CD4-positive, alpha-beta memory T cell (primary cell): ENCODE results near the gene ERN2. TPM values are rescaled to one million over a fixed set of nuclear protein-coding genes. Genes with fewer than 3 reads are reported as not detected.
A peak's percentile ranks its signal among the peaks of the same experiment; 100 is the strongest.

Experiments used
- CTCF ChIA-PET: fragments of 350-600 bp; sonication (Branson Sonifier 250); formaldehyde crosslinking; loops from one replicate; lab custom pipeline; 2021; ENCODE audit warnings: inconsistent platforms; ENCODE audit not compliant: partially characterized antibody; lab: Charles Lee
- POLR2A ChIA-PET: fragments of 350-600 bp; sonication (Branson Sonifier 250); formaldehyde crosslinking; loops from one replicate; lab custom pipeline; 2021; ENCODE audit not compliant: partially characterized antibody; lab: Charles Lee
- DNase-seq, 5 donors: peaks; one replicate each; pipeline versions ENCODE4 v3.0.0 to v3.0.0-alpha.2; 2020 to 2022; ENCODE audit warnings: mixed read lengths in 1 of 5
- H3K27ac ChIP-seq: one replicate; pipeline ENCODE4 v1.7.0; 2013; ENCODE audit warnings: low read depth, low read length
- H3K27me3 ChIP-seq: 2 replicates; pipeline ENCODE4 v1.7.0; 2013; ENCODE audit warnings: mild to moderate bottlenecking, low read length, moderate library complexity; ENCODE audit not compliant: insufficient read depth
- H3K36me3 ChIP-seq: 2 replicates; pipeline ENCODE4 v1.7.0; 2013; ENCODE audit warnings: mild to moderate bottlenecking, low read length, moderate library complexity; ENCODE audit not compliant: insufficient read depth
- H3K4me1 ChIP-seq: 2 replicates; pipeline ENCODE4 v1.7.0; 2013; ENCODE audit warnings: mild to moderate bottlenecking, low read length, moderate library complexity; ENCODE audit not compliant: insufficient read depth
- H3K4me3 ChIP-seq, 2 donors: one replicate each; pipeline ENCODE4 v1.7.0; 2013; ENCODE audit warnings: low read length in 2 of 2, mild to moderate bottlenecking in 1 of 2
- H3K9me3 ChIP-seq, 2 donors: one replicate each; pipeline ENCODE4 v1.7.0; 2013; ENCODE audit warnings: low read length in 2 of 2, control low read depth in 1 of 2; ENCODE audit not compliant: control insufficient read depth in 1 of 2
- H3K27ac Mint-ChIP-seq, 7 donors: one replicate each; pipeline ENCODE4 v1.8.0; 2020 to 2021; ENCODE audit warnings: mixed read lengths in 7 of 7, mild to moderate bottlenecking in 6 of 7, inconsistent platforms in 3 of 7, moderate library complexity in 3 of 7
- H3K27me3 Mint-ChIP-seq, 2 donors: one replicate each; pipeline ENCODE4 v1.8.0; 2020 to 2021; ENCODE audit warnings: mixed read lengths in 2 of 2
- H3K36me3 Mint-ChIP-seq, 2 donors: one replicate each; pipeline ENCODE4 v1.8.0; 2020 to 2021; ENCODE audit warnings: mixed read lengths in 2 of 2, inconsistent platforms in 1 of 2, mild to moderate bottlenecking in 1 of 2
- H3K4me1 Mint-ChIP-seq, 4 donors: one replicate each; pipeline ENCODE4 v1.8.0; 2020 to 2021; ENCODE audit warnings: mixed read lengths in 4 of 4, mild to moderate bottlenecking in 1 of 4
- H3K4me3 Mint-ChIP-seq, 8 donors: one replicate each; pipeline ENCODE4 v1.8.0; 2020 to 2021; ENCODE audit warnings: mixed read lengths in 8 of 8, mild to moderate bottlenecking in 7 of 8, moderate library complexity in 6 of 8, inconsistent platforms in 3 of 8
- H3K9me3 Mint-ChIP-seq, 8 donors: one replicate each; pipeline ENCODE4 v1.8.0; 2020 to 2021; ENCODE audit warnings: mixed read lengths in 8 of 8, mild to moderate bottlenecking in 5 of 8, inconsistent platforms in 3 of 8, moderate library complexity in 1 of 8
- intact Hi-C: fragments of 100-400 bp; cut with micrococcal nuclease; formaldehyde crosslinking; loops from one replicate; pipeline ENCODE4 v1.15.1; 2023
- polyA plus RNA-seq, 2 donors: library from polyadenylated mRNA; unstranded; fragments of 300-500 nt; fragmentation: Illumina TruSeq; gene quantifications; one replicate each; pipeline ENCODE4 v1.2.3, GENCODE V29; 2021
- total RNA-seq, 2 experiments: library from RNA; stranded (reverse); gene quantifications; one replicate each; pipeline ENCODE4 v1.2.3, GENCODE V29; 2021

The ERN2 gene
- total and polyA plus RNA-seq, 4 experiments from 2014 or later = not detected

DNA sequence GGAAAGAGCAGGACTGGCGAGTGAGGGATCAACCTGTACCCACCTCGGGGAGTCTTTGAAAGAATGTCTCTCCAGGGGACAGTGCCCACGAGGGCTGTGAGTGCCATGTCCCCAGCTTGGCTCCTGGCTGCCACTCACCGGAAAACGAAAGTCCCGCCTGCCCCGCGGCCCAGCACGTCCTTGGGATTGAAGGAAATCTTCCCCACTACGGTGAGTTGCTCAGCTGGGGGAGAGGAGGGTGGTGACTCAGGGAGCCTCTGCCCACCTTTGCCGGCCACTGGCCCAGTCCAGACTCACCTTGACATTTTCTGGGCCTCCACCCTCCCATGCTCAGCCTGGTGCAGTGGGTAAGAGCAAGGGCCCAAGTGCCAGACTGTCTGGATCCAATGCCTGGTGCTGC is 17.3 kb downstream of the ERN2 start:
- H3K27me3 Mint-ChIP-seq = peaks cover 0 to 2% of the 10 kb centered on the region in 2 donors
- POLR2A ChIA-PET = no interaction called here
- intact Hi-C loops = no loop called here
- Histone ChIP-seq H3K36me3 (no peaks in the 10 kb centered on the region), H3K9me3 (no peaks in the 10 kb centered on the region), H3K27ac (no peak overlapping the region), H3K27me3 (no peaks in the 10 kb centered on the region), H3K4me3 (no peak overlapping the region), H3K4me1 (peaks cover 5% of the 10 kb centered on the region)
- H3K4me1 Mint-ChIP-seq = peaks cover 6 to 11% (median 7%) of the 10 kb centered on the region in 4 donors
- no peak overlapping the region for H3K4me3 Mint-ChIP-seq
- CTCF ChIA-PET = no interaction called here
- H3K27ac Mint-ChIP-seq = no peak overlapping the region
- DNase-seq = no peak
- H3K36me3 Mint-ChIP-seq = peaks cover 0 to 2% of the 10 kb centered on the region in 2 donors
- H3K9me3 Mint-ChIP-seq = no peaks in the 10 kb centered on the region

DNA sequence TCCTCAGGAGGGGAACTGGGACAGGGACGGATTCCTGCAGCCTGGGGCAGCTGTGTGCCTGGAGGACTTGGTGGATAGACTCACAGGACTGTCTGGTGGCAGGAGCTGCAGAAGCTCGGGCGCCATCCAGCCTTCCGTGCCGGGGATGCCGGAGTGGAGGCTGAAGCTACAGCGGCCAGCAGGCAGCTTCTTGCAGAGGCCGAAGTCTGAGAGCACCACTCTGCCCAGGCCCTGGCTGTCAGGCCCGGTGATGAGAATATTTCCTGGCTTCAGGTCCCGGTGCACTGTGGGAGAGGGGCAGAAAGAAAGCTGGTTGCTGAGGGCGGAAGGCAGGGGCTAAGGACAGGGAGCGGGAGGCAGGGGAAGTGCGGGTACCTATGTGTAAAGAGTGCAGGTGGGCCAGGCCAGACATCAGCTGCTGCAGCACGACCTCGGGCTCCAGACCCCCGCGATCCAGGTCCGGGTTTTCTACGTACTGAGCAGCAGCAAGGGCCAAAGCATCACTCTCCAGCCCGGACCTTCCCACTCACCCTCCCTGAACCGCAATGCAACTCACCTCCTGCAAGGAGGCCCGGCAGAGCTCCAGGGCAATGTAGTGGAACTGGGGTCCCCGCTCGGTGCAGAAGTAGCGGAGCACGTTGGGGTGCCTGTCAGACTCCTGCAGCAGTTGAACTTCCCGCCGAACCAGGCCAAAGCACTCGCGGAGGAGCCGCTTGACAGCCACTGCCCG is 18.2 kb downstream of the ERN2 start:
- intact Hi-C loops = no loop called here
- Histone ChIP-seq H3K27ac (no peak overlapping the region), H3K9me3 (no peaks in the 10 kb centered on the region), H3K36me3 (peaks cover 2% of the 10 kb centered on the region), H3K4me3 (no peak overlapping the region), H3K4me1 (peaks cover 5% of the 10 kb centered on the region), H3K27me3 (no peaks in the 10 kb centered on the region)
- Mint-ChIP-seq H3K4me1 (peaks cover 6 to 11% (median 7%) of the 10 kb centered on the region in 4 donors), H3K27ac (no peak overlapping the region), H3K36me3 (peaks cover 4 to 7% of the 10 kb centered on the region in 2 donors), H3K4me3 (peak overlapping the region in 1 of 8 donors; percentile 21), H3K9me3 (no peaks in the 10 kb centered on the region), H3K27me3 (no peaks in the 10 kb centered on the region)
- no peak for DNase-seq
- CTCF ChIA-PET = no interaction called here
- POLR2A ChIA-PET = no interaction called here

DNA sequence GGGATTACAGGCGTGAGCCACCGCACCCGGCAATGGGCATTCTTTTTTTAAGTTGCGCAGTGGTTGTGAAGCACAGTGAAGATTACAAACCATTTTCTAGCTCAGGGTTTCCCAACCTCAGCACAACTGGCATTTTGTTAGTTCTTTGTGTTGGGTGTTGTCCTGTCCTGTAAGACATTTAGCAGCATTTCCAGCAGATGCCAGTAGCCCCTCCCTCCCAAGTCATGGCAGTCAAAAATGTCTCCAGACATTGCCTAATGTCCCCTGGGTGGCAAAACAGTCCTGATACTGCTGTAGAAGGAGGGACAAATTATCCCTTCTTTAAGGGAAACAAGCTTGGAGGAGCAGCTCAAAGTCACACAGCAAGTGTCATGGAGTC is 18.8 kb downstream of the ERN2 start:
- no peak overlapping the region for H3K4me3 ChIP-seq
- Mint-ChIP-seq H3K27me3 (no peaks in the 10 kb centered on the region), H3K4me3 (no peak overlapping the region), H3K36me3 (peaks cover 9 to 11% of the 10 kb centered on the region in 2 donors), H3K4me1 (peaks cover 6 to 8% (median 7%) of the 10 kb centered on the region in 4 donors), H3K27ac (no peak overlapping the region), H3K9me3 (no peaks in the 10 kb centered on the region)
- no peak overlapping the region for H3K27ac ChIP-seq
- DNase-seq = no peak
- H3K4me1 ChIP-seq = peaks cover 5% of the 10 kb centered on the region
- ChIA-PET POLR2A (no interaction called here), CTCF (no interaction called here)
- intact Hi-C loops = no loop called here
- no peaks in the 10 kb centered on the region for H3K27me3 ChIP-seq
- H3K9me3 ChIP-seq = no peaks in the 10 kb centered on the region
- H3K36me3 ChIP-seq = peaks cover 8% of the 10 kb centered on the region

DNA sequence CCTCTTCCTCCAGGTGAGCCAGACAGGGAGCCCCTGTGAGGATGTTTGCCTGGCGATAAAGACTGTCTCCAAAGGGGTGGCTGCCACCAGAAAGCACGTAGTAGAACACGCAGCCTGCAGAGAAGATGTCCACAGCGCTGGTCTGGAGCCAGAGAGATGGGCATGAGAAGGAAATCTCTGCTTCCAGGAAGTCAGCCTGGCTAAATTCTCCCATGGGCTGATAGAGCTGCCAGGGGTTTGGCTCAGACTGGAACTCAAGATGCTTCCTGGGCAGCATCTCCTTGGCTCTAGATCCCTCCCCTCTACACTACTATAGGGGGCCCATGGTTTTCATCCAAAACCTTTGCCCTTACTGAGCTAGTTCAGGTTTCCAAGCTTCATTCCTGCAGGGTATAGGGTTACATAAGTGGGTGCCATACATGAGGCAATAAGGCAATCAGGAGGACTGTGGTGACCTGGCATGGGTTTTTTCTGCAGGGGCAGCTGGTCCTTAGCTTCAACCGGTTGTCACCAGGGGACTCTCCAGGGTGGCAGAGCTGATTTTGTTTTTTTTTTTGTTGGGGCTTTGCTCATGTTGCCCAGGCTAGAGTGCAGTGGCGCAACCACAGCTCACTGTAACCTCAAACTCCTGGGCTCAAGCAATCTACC is 20.7 kb downstream of the ERN2 start:
- no peaks in the 10 kb centered on the region for H3K27me3 Mint-ChIP-seq
- Histone ChIP-seq H3K4me1 (no peaks in the 10 kb centered on the region), H3K4me3 (no peak overlapping the region), H3K27ac (no peak overlapping the region), H3K27me3 (no peaks in the 10 kb centered on the region), H3K36me3 (peaks cover 21% of the 10 kb centered on the region), H3K9me3 (no peaks in the 10 kb centered on the region)
- peaks cover 0 to 3% (median 0%) of the 10 kb centered on the region in 4 donors for H3K4me1 Mint-ChIP-seq
- intact Hi-C loops = no loop called here
- H3K4me3 Mint-ChIP-seq = no peak overlapping the region
- CTCF ChIA-PET = no interaction called here
- peaks cover 28 to 29% of the 10 kb centered on the region in 2 donors for H3K36me3 Mint-ChIP-seq
- DNase-seq = no peak
- H3K9me3 Mint-ChIP-seq = no peaks in the 10 kb centered on the region
- H3K27ac Mint-ChIP-seq = peak overlapping the region in 1 of 7 donors; percentile 31
- POLR2A ChIA-PET = no interaction called here

DNA sequence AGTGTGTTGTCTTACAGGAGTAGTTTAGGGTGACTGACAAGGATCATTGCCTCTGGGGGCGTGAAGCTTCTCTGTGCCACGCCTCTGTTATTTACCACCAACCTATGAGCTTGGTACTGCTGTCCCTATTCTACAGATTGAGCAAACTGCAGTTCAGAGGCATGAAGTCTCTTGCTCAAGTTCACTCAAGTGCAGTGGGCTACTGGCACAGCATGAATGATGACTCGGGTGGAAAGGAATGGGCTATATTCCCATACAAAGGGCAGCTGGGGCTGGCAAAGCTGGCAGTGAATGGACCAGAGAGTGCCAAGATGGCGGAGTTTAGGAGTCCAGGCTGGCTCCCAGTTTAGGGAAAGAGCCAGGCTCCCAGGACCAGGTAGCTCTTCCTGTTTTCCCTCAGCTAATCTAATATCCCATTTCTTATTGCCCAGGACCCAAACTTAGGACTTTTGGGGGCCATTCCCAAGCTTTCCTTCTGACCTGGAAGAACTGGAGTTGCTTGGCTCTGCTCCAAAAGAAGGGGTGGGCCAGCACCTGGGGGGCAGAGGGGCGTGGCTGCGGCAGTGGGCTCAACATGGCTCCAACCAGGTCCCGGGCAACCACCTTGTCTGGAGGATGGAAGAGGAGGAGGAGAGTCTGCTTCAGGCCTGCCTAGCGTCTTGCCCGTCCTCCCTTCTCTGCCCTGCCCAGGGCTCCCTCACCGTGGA is 21.4 kb downstream of the ERN2 start:
- peak overlapping the region in 1 of 7 donors; percentile 31 for H3K27ac Mint-ChIP-seq
- Histone ChIP-seq H3K36me3 (peaks cover 22% of the 10 kb centered on the region), H3K4me1 (no peaks in the 10 kb centered on the region), H3K4me3 (no peak overlapping the region), H3K27me3 (no peaks in the 10 kb centered on the region), H3K27ac (no peak overlapping the region), H3K9me3 (no peaks in the 10 kb centered on the region)
- peaks cover 33 to 34% of the 10 kb centered on the region in 2 donors for H3K36me3 Mint-ChIP-seq
- no peaks in the 10 kb centered on the region for H3K9me3 Mint-ChIP-seq
- no peak overlapping the region for H3K4me3 Mint-ChIP-seq
- H3K27me3 Mint-ChIP-seq = no peaks in the 10 kb centered on the region
- peaks cover 0 to 3% (median 0%) of the 10 kb centered on the region in 4 donors for H3K4me1 Mint-ChIP-seq
- CTCF ChIA-PET = no interaction called here
- POLR2A ChIA-PET = no interaction called here
- no peak for DNase-seq
- intact Hi-C loops = no loop called here

DNA sequence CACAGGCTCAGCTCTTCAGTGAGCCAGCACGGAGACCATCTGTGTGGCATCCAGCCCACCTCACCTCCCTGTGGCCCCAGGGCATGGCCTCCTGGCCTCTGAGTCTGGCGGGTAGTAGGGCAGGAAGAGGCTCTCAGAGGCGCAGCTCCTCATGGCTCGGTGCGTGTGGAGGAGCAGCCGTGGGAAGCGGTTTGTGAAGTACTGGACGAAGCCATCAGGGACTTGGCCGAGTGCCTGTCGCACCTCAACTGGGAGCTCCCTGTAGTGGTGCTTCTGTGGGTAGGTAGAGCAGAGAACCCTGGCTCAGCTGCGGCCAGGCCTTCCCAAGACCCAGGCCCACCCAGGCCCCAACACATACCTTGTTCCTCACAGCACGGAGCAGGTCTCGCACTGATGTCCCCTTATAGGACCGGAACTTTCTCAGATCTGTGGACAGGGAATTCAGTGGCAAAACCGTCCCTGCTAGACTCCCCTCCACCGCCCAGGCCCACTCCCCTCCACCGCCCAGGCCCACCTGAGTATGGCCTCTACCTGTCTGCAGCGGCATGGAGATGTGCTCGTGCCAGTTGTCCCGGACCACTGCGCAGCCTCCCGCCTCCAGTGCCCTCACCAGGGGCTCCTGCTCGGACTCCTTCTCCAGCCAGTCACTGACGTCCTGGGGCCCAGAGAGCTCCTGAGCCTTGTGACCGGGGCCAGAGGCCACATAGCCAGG is 22.1 kb downstream of the ERN2 start:
- Mint-ChIP-seq H3K9me3 (no peaks in the 10 kb centered on the region), H3K27ac (no peak overlapping the region), H3K27me3 (no peaks in the 10 kb centered on the region), H3K4me1 (peaks cover 0 to 3% (median 0%) of the 10 kb centered on the region in 4 donors), H3K4me3 (no peak overlapping the region), H3K36me3 (peaks cover 33 to 36% of the 10 kb centered on the region in 2 donors)
- POLR2A ChIA-PET = no interaction called here
- Histone ChIP-seq H3K4me3 (no peak overlapping the region), H3K27me3 (no peaks in the 10 kb centered on the region), H3K4me1 (no peaks in the 10 kb centered on the region), H3K9me3 (no peaks in the 10 kb centered on the region), H3K36me3 (peaks cover 22% of the 10 kb centered on the region), H3K27ac (no peak overlapping the region)
- CTCF ChIA-PET = no interaction called here
- DNase-seq = no peak
- intact Hi-C loops = no loop called here
